Fibroblast of mammary gland (primary cell): ENCODE results near the gene LIMS1.

Experiments used
- DNase-seq: peaks from one replicate; pipeline ENCODE4 v3.0.0-alpha.2; 2010; ENCODE audit warnings: low read depth
- H3K4me3 ChIP-seq: 2 replicates; pipeline ENCODE4 v1.5.1; 2011; ENCODE audit warnings: low read depth, mild to moderate bottlenecking, low read length, moderate library complexity; ENCODE audit not compliant: control insufficient read depth
- TF ChIP-seq, protein P1 (sequence below): conservative IDR thresholded peaks from 2 replicates; pipeline ENCODE4 v1.5.1; 2011; ENCODE audit warnings: low read depth, low read length, inconsistent platforms; ENCODE audit not compliant: control insufficient read depth, insufficient read depth

LIMS1 gene

DNA sequence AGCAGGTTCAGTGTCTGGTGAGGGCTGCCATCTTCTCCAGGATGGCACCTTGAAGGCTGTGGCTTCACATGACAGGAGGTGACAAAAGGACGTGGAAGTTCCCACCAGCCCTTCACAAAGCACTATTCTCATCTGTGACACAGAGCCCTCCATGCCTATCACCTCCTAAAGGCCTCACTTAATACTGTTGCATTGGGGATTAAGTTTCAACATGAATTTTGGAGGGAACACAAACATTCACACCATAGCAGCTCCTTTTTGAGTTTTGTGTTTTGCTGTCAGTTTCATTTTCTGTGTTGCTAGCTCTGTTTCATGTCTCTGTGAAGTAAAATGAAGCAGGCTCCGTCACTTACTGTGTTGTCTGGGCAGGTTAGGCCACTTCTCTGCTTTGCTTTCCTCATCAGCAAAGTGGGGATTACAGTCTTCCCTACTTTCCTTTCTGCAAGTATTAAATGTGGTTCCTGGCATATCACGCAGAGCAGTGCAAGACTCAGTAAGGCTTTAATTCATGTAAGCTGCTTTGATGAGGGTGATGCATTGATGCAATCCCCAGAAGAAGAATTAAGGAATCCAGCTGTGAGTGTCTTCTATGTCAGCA lies 31.6 kb downstream of the LIMS1 start:
- no peak for DNase-seq
- no peak overlapping the region for H3K4me3 ChIP-seq

DNA sequence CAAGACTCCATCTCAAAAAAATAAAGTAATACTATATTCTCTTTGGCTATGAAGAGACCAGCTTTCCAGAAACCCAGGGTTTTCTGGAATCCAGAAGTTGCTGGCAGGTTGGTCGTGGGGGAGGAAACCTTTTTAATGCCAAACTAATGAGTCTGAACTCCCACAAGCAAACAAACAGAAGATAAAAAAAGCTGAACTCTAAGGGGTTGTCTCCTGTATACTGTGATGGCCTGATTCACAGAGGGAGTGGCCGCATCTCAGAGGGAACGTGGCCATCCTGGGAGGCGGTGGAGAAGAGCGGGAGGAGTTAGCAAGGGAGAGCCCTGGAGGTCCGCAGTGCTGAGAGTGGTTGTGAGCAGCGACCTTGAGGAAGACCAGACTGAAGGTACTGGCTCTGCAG lies 36.1 kb downstream of the LIMS1 start:
- TF ChIP-seq, protein P1, sequence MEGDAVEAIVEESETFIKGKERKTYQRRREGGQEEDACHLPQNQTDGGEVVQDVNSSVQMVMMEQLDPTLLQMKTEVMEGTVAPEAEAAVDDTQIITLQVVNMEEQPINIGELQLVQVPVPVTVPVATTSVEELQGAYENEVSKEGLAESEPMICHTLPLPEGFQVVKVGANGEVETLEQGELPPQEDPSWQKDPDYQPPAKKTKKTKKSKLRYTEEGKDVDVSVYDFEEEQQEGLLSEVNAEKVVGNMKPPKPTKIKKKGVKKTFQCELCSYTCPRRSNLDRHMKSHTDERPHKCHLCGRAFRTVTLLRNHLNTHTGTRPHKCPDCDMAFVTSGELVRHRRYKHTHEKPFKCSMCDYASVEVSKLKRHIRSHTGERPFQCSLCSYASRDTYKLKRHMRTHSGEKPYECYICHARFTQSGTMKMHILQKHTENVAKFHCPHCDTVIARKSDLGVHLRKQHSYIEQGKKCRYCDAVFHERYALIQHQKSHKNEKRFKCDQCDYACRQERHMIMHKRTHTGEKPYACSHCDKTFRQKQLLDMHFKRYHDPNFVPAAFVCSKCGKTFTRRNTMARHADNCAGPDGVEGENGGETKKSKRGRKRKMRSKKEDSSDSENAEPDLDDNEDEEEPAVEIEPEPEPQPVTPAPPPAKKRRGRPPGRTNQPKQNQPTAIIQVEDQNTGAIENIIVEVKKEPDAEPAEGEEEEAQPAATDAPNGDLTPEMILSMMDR, result no peak
- DNase-seq, result peak; percentile 80
- H3K4me3 ChIP-seq, result no peak overlapping the region

More for the DNA sequence above, 31.6 kb downstream of the LIMS1 start:
- TF ChIP-seq, protein P1, result no peak

DNA sequence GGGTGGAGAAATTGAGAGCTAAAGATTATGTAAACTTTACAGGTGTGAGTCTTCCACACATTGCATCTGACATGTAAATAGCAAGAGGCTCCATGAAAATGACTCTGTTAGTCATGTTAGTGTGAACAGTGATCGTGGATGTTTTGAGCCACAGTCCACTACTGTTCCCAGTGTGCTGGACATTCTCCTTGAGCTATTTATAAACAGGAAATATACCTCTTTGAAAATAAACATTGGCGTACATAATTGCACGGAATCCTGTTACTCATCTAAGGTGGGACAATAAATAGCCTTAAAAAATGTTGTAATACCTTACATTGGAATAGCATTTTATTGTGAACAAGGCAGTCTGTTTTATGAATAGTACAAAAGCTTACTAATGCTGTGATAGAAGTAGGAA lies 37.0 kb downstream of the LIMS1 start:
- no peak overlapping the region for H3K4me3 ChIP-seq
- DNase-seq, result no peak
- TF ChIP-seq, protein P1, result no peak

DNA sequence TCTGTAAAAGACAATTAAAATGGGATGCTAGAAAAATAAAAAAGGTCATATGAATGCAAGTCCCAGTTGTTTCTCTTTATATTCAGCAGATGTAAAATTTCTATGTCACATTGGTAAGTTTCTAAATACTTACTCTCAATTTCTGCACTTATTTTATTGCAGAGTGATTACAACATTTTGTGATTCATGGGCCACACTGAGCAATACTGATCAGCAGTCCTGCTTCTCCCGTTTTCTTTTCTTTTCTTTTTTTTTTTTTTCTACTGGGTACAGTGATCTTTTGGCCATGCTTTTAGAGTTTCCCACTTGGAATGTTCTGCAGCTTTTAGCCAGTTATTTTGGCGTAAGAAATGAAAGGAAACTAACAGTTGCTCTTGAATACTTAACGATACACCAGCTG lies 38.8 kb downstream of the LIMS1 start:
- H3K4me3 ChIP-seq, result no peak overlapping the region
- TF ChIP-seq, protein P1, result no peak
- peak; percentile 87 for DNase-seq

DNA sequence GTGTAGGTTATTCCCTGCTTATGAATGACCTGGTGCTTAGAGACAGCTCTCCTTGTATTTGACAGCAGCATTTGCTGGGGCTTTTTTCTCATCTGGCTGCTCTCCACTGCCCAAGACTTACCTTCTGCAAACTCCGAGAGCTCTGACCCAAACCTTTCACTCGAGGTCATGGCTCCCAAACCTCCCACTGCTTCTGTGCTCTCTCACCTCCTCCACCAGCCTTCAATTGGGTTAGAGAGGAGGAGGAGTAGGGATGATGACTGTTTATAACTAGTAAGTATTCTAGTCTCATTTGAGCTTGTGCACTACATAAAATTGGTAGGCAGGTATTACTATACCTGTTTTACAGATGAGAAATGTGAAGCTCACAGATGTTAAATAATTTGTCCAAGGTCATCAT lies 40.1 kb downstream of the LIMS1 start:
- TF ChIP-seq, protein P1, result no peak
- H3K4me3 ChIP-seq, result no peak overlapping the region
- no peak for DNase-seq

DNA sequence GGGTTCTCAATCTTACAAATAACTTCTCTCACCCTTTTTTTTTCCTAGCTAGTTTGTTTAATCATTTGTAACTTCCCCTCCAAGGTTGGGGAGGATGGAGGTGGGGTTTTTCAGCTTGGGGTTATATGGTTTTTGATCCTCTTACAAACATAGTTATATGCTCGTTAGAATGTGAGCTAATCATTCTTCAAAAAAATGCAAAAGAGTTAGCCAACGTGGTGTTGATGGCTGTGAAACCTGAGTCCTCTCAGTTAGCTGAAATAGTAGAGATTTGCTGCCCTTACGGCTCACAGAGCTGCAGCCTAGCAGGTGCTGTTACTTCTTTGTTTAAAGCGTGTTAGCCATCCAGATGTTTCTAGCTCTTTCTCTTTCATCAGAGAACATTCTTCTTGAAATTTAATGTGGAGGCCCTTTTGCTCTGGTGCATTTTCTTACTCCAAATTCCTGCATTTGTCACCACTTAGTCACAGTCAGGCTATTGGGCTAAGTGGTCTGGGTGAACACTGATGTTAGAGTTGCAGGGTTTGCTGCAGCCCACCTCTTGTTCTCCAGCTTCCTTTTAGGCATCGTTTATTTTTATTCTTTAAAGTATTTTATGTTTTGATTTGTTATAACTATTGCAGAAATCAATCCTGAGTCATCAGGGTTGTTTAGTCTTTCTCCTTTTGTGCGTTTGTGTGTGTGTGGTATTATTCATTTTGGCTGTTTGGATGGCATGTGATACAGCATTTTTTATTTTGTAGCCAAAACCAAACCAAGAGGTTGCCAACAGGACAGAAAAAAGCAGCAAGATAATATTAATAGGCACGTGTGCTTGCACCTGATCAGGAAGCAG lies 41.1 kb downstream of the LIMS1 start:
- H3K4me3 ChIP-seq, result no peak overlapping the region
- TF ChIP-seq, protein P1, result no peak
- DNase-seq, result peak; percentile 81
